Urinary bladder (tissue), 4 donors: Measurements from ENCODE around the gene ELOA. TPM values are rescaled to one million over a fixed set of nuclear protein-coding genes. Genes with fewer than 3 reads are reported as not detected.
"Not testable (repeated sequence)": the region's sequence is repeated elsewhere in the genome, so short reads cannot be mapped to it uniquely, and the experiment has no call there.

Experiments used
- DNase-seq: peaks from one replicate; pipeline ENCODE4 v3.0.0-alpha.2; 2015; ENCODE audit errors: extremely low spot score
- H3K27ac ChIP-seq: one replicate; pipeline ENCODE4 v1.5.1; 2013; ENCODE audit warnings: low read depth, mild to moderate bottlenecking, moderate library complexity
- H3K36me3 ChIP-seq: one replicate; pipeline ENCODE4 v1.6.1; 2013; ENCODE audit warnings: mild to moderate bottlenecking, moderate library complexity; ENCODE audit not compliant: insufficient read depth
- H3K4me1 ChIP-seq: one replicate; pipeline ENCODE4 v1.6.1; 2013; ENCODE audit warnings: mild to moderate bottlenecking, moderate library complexity; ENCODE audit not compliant: insufficient read depth
- H3K4me3 ChIP-seq: one replicate; pipeline ENCODE4 v1.5.1; 2013; ENCODE audit warnings: low read depth, low read length
- WGBS: extraction: QIAGEN DNeasy Blood & Tissue Kit; methylation state at CpG from one replicate; pipeline ENCODE4 v1.1.7; 2013; 5-methylcytosine and 5-hydroxymethylcytosine counted together
- polyA plus RNA-seq: library from polyadenylated mRNA; stranded (reverse); fragments of 200-250 nt; gene quantifications from one replicate; pipeline ENCODE4 v1.2.3, GENCODE V29; 2013
- total RNA-seq: library from RNA; depleted of rRNA; stranded (reverse); fragments of >200 nt; gene quantifications from one replicate; pipeline ENCODE4 v1.2.3, GENCODE V29; 2014
- donor health status: healthy with polysubstance abuse.
- donor health status: healthy.

Gene ELOA
- total and polyA plus RNA-seq, 2 donors, result 17.3 to 21.5 TPM

DNA sequence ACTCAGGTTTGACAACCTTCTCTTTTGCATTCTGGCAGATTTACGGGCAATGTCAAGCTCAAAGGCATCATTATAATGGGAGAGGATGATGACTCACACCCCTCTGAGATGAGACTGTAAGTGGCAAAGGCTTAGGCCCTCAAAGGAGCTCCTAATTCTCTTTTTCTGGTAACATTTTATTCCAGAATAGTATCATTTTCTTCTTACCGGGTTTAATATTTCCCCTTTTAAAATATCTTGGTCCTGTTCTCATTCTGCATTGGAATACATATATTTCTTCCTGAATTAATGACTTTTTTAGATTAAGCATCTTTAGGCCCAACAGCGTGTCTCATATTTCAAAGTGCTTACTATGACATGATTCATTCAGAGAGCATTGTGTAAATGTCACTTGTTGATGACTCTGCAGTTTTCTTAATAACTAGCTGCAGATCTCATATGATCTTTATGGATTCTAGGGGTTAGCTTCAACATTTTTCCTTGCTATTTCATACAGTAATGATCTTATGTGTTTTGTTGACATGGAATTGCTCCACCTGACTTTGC lies 36.6 kb downstream of the ELOA start:
- Histone ChIP-seq H3K4me1 (no peaks in the 10 kb centered on the region), H3K36me3 (no peaks in the 10 kb centered on the region), H3K4me3 (no peak overlapping the region), H3K27ac (no peak overlapping the region)
- 78% methylated on average over 3 of the region's 3 CpGs for WGBS
- DNase-seq, result no peak

DNA sequence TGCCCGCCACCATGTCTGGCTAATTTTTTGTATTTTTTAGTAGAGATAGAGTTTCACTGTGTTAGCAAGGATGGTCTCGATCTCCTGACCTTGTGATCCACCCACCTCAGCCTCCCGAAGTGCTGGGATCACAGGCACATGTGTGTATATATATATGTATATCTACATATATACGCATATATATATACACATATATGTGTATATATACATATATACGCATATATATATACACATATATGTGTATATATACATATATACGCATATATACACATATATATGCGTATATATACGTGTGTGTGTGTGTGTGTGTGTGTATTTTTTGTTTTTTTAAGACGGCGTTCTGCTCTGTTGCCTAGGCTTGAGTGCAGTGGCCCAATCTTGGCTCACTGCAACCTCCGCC lies 39.9 kb downstream of the ELOA start:
- H3K36me3 ChIP-seq, DNase-seq, H3K4me1 ChIP-seq, H3K4me3 ChIP-seq, H3K27ac ChIP-seq: not testable (repeated sequence)
- 89% methylated on average over 11 of the region's 11 CpGs for WGBS

DNA sequence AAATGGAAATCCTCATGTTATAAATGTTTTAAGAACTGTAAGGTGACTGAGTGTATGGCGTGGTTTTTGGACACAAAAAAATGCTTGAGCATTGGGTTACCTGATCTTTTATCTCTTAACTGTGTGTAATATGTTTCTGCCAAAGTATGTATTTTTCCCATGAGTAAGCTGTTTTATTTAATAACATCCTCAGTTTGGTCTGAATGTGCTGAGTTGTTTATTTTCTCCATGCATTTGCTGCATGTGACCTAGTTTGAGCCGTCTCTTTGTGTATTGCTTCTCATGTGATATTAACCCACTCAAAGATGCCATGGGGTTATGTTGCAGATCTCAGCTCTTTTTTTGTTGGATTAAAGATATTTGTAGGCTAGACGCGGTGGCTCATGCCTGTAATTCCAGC lies 41.6 kb downstream of the ELOA start:
- Histone ChIP-seq H3K27ac (no peak overlapping the region), H3K4me3 (no peak overlapping the region), H3K36me3 (no peaks in the 10 kb centered on the region), H3K4me1 (no peaks in the 10 kb centered on the region)
- no peak for DNase-seq
- WGBS, result 79% methylated on average over 4 of the region's 4 CpGs

DNA sequence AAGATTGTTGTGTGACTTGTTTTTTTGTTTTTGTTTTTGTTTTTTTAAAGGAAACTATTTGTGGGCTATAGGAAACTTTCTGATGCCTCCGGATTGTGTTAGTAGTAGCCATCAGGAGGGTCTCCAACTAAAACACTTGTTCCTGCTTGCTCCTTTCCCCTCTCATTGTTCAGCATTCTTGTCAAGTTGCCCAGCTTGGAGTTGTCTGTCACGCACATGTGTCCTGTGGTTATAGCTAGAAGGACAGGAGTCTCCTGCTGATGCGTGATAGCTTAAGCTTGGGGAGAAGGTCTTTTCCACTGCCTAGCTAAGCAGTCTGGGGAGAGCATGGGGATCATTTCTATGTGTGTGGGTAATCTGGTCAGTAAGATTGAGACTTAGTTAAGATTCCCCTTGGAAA lies 44.4 kb downstream of the ELOA start:
- Histone ChIP-seq H3K4me1 (no peaks in the 10 kb centered on the region), H3K4me3 (no peak overlapping the region), H3K36me3 (no peaks in the 10 kb centered on the region), H3K27ac (no peak overlapping the region)
- DNase-seq, result no peak
- WGBS, result 91% methylated on average over 3 of the region's 3 CpGs

DNA sequence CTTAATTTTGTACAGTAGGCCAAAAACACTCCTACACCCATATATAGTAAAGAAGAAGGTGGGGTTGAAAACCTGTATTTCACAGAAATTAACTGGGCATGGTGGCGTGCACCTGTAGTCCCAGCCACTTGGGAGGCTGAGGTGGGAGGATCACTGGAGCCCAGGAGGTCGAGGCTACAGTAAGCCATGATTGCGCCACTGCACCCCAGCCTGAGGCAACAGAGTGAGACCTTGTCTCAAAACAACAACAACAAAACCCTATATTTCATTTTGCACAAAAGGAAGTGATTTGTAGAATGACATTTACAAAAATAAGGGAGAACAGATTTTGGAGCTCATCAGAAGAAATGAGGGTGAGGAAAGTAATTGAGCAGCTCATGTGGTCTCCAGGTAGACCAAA lies 45.4 kb downstream of the ELOA start:
- 97% methylated on average over 3 of the region's 3 CpGs for WGBS
- Histone ChIP-seq H3K36me3 (no peaks in the 10 kb centered on the region), H3K27ac (no peak overlapping the region), H3K4me3 (no peak overlapping the region), H3K4me1 (no peaks in the 10 kb centered on the region)
- no peak for DNase-seq

DNA sequence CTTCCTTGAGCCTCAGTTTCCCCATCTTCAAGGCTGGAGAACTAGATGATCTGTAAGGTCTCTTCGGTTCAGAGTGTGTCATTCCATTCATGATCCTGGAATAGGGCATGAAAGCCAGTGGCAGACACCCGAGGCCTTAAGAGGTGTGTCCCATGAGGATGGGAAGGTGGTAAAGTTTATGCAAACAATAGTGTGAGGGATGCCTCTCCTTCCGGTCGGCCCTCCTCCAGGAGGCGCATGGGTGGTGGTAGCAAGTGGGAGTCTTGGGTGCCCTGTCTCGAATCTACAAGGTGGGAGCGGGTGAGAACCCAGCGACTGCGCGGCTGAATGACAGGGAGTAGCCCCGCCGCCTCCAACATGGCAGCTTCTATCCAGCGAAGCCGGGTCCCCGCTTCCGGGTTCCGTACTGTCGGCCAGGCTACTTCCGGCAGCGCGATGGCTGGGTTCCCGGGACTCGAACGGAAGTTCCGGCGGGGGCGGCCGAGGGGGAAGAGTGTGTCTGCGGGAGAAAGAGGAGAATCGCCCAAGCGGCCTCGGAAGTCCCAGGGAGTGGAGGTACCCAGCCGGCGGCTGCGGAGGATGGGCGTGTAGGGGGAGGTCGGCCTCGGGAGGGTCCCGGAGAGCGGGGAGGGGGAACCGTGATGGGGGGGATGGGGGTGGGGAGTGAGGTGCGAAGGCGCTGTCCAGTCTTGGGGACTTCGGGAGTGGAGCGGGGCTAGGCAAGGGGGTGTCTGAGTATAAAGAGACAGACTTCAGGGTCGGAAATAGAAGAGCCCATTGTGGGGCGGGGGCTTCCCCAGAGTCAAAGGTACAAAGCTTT lies 47.6 kb downstream of the ELOA start, which contains the start of gene LYPLA2:
Gene LYPLA2, plus strand, starts transcription at position 450 of the 820 bp plus-strand sequence. CDS start 1,538 bp downstream, outside the sequence.
- Histone ChIP-seq H3K4me1 (no peaks in the 10 kb centered on the region), H3K27ac (peak within 1 kb of the TSS; percentile 34), H3K4me3 (peak within 1 kb of the TSS; percentile 83), H3K36me3 (no peaks in the 10 kb centered on the region)
- DNase-seq, result peak; percentile 85
- 1% methylated on average over 47 of the region's 47 CpGs for WGBS

DNA sequence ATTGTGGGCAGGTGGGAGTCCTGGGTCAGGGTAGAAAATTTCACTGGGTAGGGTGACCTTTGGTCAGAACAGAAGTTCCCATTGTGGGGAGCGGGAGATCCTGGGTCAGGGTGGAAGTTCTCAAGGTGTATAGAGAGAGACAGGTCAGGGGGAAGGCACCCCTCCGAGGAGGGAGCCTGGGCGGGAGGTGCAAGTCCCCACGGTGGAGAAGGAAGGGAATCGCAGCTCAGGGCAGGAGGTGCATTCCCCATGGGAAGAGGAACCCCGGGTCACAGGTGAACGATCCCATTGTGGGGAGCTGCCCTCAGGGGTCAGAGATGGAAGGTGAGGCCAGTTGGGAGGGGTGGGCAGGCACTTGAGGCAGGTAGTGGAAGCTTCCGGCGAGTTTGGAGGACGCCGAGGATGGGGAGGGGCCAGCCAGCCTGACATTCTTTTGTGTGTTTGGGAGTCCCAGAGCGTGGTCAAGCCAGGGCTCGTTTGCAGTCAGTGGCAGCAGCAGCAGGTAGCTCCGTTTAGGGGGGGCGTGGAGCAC lies 48.3 kb downstream of the ELOA start:
- under 1% methylated on average over 15 of the region's 15 CpGs for WGBS
- Histone ChIP-seq H3K27ac (peak overlapping the region; percentile 34), H3K36me3 (no peaks in the 10 kb centered on the region), H3K4me3 (peak overlapping the region; percentile 83), H3K4me1 (no peaks in the 10 kb centered on the region)
- DNase-seq, result no peak

DNA sequence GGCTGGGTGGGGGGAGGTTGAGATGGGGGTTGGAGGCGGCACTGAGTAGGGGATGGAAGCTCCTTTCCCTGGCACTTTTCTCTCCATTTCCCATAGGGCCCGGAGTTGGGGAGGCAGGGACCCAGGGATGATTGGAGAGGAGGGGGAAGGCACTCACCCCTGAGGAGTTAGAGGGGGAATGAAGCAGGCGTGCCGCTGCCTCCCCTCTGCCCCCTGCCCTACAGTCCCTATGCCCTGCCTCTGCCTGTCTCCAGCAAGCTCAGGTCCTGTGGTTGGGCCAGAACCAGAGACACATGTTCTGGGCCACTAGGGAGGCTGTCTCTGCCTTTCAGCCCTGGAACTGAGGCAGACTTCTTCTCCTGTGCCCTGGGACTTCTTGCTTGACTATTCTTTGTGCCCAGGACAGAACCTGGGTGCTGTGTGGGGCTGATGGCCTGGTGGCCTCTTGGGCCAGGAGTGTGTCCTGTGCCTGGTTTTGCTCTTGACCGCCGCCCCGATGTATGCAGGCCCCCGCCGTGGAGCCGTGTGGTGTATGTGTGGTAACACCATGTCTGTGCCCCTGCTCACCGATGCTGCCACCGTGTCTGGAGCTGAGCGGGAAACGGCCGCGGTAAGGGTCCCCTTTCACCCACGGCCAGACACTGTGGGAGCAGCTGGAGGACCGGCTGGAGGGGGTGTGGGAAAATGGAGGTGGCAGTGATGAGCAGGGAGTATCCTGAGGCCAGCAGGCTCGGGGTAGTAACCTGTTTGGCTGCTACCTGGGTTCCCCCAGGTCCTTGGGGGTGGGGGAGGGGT lies 49.1 kb downstream of the ELOA start:
- no peak for DNase-seq
- Histone ChIP-seq H3K27ac (no peak overlapping the region), H3K36me3 (no peaks in the 10 kb centered on the region), H3K4me3 (peak overlapping the region; percentile 83), H3K4me1 (no peaks in the 10 kb centered on the region)
- 62% methylated on average over 19 of the region's 19 CpGs for WGBS

DNA sequence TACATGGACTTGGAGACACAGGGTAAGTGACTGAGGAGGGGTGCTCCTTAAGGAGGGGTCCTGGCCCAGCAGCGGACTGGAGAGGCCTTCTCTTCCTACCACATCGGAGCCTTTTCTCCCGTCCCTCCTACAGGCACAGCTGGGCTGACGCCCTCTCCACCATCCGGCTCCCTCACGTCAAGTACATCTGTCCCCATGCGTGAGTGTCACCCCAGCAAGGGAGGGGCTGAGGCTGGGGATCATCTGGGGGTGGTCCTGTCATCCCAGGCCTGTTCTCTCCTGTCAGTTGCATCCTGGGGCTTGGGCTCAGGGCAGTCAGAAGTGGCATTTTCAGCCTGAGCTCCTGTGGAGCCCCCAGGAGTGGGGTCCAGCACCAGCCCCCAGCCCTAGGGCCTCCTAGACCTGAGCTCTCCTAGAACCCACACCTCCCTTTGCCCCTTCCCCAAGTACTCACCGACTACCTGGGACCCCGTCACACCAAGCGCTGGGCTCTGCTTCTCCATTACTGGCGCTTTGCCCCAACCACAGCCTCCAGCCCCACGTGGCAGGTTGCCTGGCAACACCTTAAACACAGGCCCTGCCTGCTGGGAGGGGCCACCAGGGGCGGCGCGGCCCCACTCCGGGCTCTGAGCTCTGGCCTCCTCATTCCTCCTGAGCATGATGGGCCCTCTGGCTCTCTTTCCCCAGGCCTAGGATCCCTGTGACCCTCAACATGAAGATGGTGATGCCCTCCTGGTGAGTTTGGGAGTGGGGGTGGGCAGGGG lies 49.9 kb downstream of the ELOA start:
- 55% methylated on average over 16 of the region's 16 CpGs for WGBS
- DNase-seq, result no peak
- Histone ChIP-seq H3K4me3 (no peak overlapping the region), H3K4me1 (no peaks in the 10 kb centered on the region), H3K36me3 (no peaks in the 10 kb centered on the region), H3K27ac (no peak overlapping the region)

DNA sequence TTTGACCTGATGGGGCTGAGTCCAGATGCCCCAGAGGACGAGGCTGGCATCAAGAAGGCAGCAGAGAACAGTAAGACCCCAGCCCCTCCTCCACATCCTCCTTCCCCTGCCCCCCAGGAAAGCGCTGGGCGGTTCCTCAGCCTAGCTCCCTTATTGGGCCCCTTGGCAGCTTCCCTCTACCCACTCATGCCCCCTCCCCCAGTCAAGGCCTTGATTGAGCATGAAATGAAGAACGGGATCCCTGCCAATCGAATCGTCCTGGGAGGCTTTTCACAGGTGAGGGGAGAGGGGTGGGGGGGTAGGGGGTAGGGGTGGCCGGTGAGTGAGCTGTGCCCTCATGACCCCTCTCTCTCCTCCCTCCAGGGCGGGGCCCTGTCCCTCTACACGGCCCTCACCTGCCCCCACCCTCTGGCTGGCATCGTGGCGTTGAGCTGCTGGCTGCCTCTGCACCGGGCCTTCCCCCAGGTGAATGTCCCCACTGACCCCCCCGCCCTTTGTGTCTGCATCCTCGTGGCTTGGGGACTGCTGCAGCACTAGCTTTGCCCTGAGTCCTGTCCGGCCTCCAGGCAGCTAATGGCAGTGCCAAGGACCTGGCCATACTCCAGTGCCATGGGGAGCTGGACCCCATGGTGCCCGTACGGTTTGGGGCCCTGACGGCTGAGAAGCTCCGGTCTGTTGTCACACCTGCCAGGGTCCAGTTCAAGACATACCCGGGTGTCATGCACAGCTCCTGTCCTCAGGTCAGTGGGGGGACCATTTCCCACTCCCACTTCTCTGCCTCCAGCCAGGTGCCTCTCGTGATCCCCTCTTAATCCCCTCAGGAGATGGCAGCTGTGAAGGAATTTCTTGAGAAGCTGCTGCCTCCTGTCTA lies 50.8 kb downstream of the ELOA start:
- no peaks in the 10 kb centered on the region for H3K4me1 ChIP-seq
- H3K36me3 ChIP-seq, result no peaks in the 10 kb centered on the region
- WGBS, result 71% methylated on average over 21 of the region's 21 CpGs
- H3K27ac ChIP-seq, result no peak overlapping the region
- H3K4me3 ChIP-seq, result no peak overlapping the region
- no peak for DNase-seq

DNA sequence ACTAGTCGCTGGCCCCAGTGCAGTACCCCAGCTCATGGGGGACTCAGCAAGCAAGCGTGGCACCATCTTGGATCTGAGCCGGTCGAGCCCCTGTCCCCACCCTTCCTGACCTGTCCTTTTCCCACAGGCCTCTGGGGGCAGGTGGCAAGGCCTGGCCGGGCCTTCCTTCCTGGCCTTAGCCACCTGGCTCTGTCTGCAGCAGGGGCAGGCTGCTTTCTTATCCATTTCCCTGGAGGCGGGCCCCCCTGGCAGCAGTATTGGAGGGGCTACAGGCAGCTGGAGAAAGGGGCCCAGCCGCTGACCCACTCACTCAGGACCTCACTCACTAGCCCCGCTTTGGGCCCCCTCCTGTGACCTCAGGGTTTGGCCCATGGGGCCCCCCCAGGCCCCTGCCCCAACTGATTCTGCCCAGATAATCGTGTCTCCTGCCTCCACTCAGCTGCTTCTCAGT lies 51.5 kb downstream of the ELOA start:
- DNase-seq, H3K4me3 ChIP-seq, H3K27ac ChIP-seq, H3K4me1 ChIP-seq, H3K36me3 ChIP-seq: not testable (repeated sequence)
- WGBS, result 74% methylated on average over 9 of the region's 9 CpGs

DNA sequence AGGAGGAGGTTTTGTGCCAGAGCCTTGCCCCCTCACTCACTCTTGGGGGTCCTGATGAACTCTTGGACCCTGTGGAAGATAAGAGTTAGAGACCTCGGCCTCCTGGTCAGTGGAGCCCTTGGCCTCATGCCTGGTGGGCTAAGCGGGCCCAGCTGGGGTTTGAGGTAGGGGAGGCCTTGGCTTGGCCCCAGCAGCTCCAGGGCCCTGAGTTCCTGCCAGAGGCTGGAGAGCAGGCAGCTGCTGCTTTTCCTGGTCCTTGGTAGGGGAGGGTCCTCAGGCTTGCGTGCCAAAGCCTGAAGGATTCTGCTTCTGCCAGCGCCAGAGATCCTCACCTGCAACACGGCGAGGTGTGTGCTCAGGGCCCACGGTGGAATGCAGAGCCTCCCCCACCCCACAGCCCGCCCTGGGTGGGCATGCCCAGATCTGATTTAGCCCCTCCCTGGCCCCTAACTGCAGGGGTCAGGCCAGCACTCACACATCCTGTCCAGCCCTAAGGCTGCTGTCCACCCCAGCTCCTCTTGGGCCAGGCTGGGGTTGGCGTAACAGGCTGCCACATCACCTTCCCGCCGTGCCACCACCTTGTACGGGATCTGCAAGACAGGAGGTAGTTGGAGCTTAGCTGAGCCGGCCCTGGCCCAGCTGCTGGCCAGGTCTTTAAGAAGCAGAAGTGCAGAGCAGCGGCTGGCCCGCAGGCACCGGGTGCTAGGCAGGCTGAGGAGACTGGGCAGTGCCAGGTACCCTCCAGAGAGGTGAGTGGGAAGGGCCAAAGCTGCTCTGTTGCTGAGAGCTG lies 52.6 kb downstream of the ELOA start:
- Histone ChIP-seq H3K4me1 (no peaks in the 10 kb centered on the region), H3K27ac (no peak overlapping the region), H3K36me3 (no peaks in the 10 kb centered on the region), H3K4me3 (no peak overlapping the region)
- DNase-seq, result no peak
- WGBS, result 58% methylated on average over 16 of the region's 16 CpGs
